K562 (cell line): ENCODE results near the gene ZNF346. TPM values are rescaled to one million over a fixed set of nuclear protein-coding genes. Genes with fewer than 3 reads are reported as not detected.
A peak's percentile ranks its signal among the peaks of the same experiment; 100 is the strongest.

Experiments used
- ATAC-seq: fragments of 200-7000 bp; cut with Tn5 transposase; 3 replicates; pipeline ENCODE4 v1.9.1; 2020; ENCODE audit warnings: moderate library complexity
- BruUV-seq: library from RNA; stranded (reverse); fragments of 400-500 nt; replicated peaks from 2 replicates; lab custom pipeline; 2021; lab: Mats Ljungman, UMichigan
- CTCF ChIA-PET: fragments of 300-600 bp; formaldehyde crosslinking; extraction: SDS; loops from one replicate; lab custom pipeline; 2021; ENCODE audit warnings: low intra/inter-chr PET ratio; lab: Yijun Ruan, JAX
- POLR2A ChIA-PET: fragments of 300-600, 350-650 bp; sonication (Branson Sonifier 250); formaldehyde crosslinking; extraction: SDS; loops from one replicate; lab custom pipeline; 2021; ENCODE audit warnings: antibody characterized with exemption, inconsistent platforms; lab: Yijun Ruan, JAX
- DNase-seq, 4 experiments: peaks; one replicate each; pipeline versions ENCODE4 v3.0.0 to v3.0.0-alpha.2; 2011 to 2018; ENCODE audit warnings: low spot score in 3 of 4, mixed read lengths in 3 of 4; ENCODE audit errors: extremely low read depth in 1 of 4
- FAIRE-seq: peaks from 2 replicates; lab custom pipeline; 2011; peaks lifted over from hg19 to GRCh38; lab: Jason Lieb, UNC
- H2AFZ ChIP-seq: 2 replicates; pipeline ENCODE4 v1.6.0; 2011; ENCODE audit warnings: low read depth, low read length, control low read depth, inconsistent platforms
- H3K27ac ChIP-seq: fragments of 200-600 bp; 3 replicates; pipeline ENCODE4 v1.8.0; 2011; ENCODE audit warnings: low read depth, mild to moderate bottlenecking, control low read depth, inconsistent platforms, low read length, moderate library complexity, mixed read lengths; ENCODE audit errors: extremely low read depth
- H3K27me3 ChIP-seq, 2 experiments: fragments of 300-600 bp in 1 of 2; 2 replicates in 1 of 2; 3 replicates in 1 of 2; pipeline versions ENCODE4 v1.6.0 to v1.8.0; 2011; ENCODE audit warnings: inconsistent platforms in 2 of 2, low read length in 2 of 2, mild to moderate bottlenecking in 1 of 2, mixed read lengths in 1 of 2, moderate library complexity in 1 of 2; ENCODE audit not compliant: control insufficient read depth in 2 of 2, insufficient read depth in 2 of 2
- H3K36me3 ChIP-seq: fragments of 300-600 bp; 3 replicates; pipeline ENCODE4 v1.8.0; 2011; ENCODE audit warnings: mild to moderate bottlenecking, low read length, inconsistent platforms; ENCODE audit not compliant: control insufficient read depth, insufficient read depth
- H3K4me1 ChIP-seq, 2 experiments: fragments of 200-600 bp in 1 of 2; replicated peaks in 1 of 2; 2 replicates in 1 of 2; 3 replicates in 1 of 2; pipeline versions ENCODE4 v1.5.1 to v1.8.0; 2011; ENCODE audit warnings: inconsistent platforms in 2 of 2, low read length in 2 of 2, mild to moderate bottlenecking in 1 of 2, mixed read lengths in 1 of 2, moderate library complexity in 1 of 2; ENCODE audit not compliant: control insufficient read depth in 2 of 2, insufficient read depth in 2 of 2
- H3K4me2 ChIP-seq: 2 replicates; pipeline ENCODE4 v1.6.1; 2011; ENCODE audit warnings: low read length, control low read depth, inconsistent platforms, mixed read lengths; ENCODE audit not compliant: insufficient read depth
- H3K4me3 ChIP-seq: fragments of 200-600 bp; sonication (generic), shearing (Covaris generic); 2 replicates; pipeline ENCODE4 v1.5.1; 2016; ENCODE audit warnings: control low read depth, inconsistent platforms
- H3K79me2 ChIP-seq: fragments of 200-600 bp; 3 replicates; pipeline ENCODE4 v1.8.0; 2011; ENCODE audit warnings: low read length, inconsistent platforms; ENCODE audit not compliant: control insufficient read depth, insufficient read depth
- H3K9ac ChIP-seq, 2 experiments: 2 replicates each; pipeline versions ENCODE4 v1.6.0 to v1.6.1; 2011; ENCODE audit warnings: low read depth in 2 of 2, low read length in 2 of 2, control low read depth in 1 of 2, inconsistent platforms in 1 of 2, mild to moderate bottlenecking in 1 of 2, mixed read lengths in 1 of 2; ENCODE audit not compliant: insufficient read depth in 1 of 2
- H3K9me1 ChIP-seq: one replicate; pipeline ENCODE4 v1.6.0; 2011; ENCODE audit warnings: inconsistent platforms, mild to moderate bottlenecking, low read length, moderate library complexity; ENCODE audit not compliant: control insufficient read depth, insufficient read depth
- H3K9me3 ChIP-seq: replicated peaks from 2 replicates; pipeline ENCODE4 v1.5.1; 2011; ENCODE audit warnings: low read depth, low read length, inconsistent platforms; ENCODE audit not compliant: control insufficient read depth, insufficient read depth
- H4K20me1 ChIP-seq: replicated peaks from 2 replicates; pipeline ENCODE4 v1.6.1; 2011; ENCODE audit warnings: low read length, inconsistent platforms, mixed read lengths; ENCODE audit not compliant: control insufficient read depth, insufficient read depth
- ADNP ChIP-seq: fragments of 200-800 bp; sonication (Bioruptor generic); IDR thresholded peaks from 2 replicates; pipeline ENCODE4 v1.6.1; 2016; ENCODE audit warnings: missing genetic modification characterization, missing compliant biosample characterization
- CBFA2T2 ChIP-seq: fragments of 450-650 bp; conservative IDR thresholded peaks from 2 replicates; pipeline ENCODE4 v1.6.1; 2017; ENCODE audit warnings: mild to moderate bottlenecking
- CBFA2T3 ChIP-seq: fragments of 450-650 bp; IDR thresholded peaks from 2 replicates; pipeline ENCODE4 v1.6.1; 2017
- DPF2 ChIP-seq: fragments of 450-650 bp; IDR thresholded peaks from 2 replicates; pipeline ENCODE4 v1.6.1; 2016
- ELF2 ChIP-seq: fragments of 250-450 bp; sonication (Bioruptor Pico); IDR thresholded peaks from 2 replicates; pipeline ENCODE4 v1.5.0; 2021; ENCODE audit warnings: mild to moderate bottlenecking
- HOMEZ ChIP-seq: fragments of 250-450 bp; sonication (Bioruptor Pico); IDR thresholded peaks from 2 replicates; pipeline ENCODE4 v1.4.0; 2020; ENCODE audit warnings: mild to moderate bottlenecking, moderate library complexity
- IFI16 ChIP-seq: fragments of 250-450 bp; sonication (Bioruptor Pico); IDR thresholded peaks from 2 replicates; pipeline ENCODE4 v2.1.2; 2022; ENCODE audit warnings: mild to moderate bottlenecking, inconsistent platforms
- MED1 ChIP-seq: sonication (generic); formaldehyde crosslinking; IDR thresholded peaks from 2 replicates; pipeline ENCODE4 v1.8.1; 2023; ENCODE audit warnings: missing genetic modification reagents, borderline replicate concordance
- MEIS2 ChIP-seq: fragments of 450-650 bp; IDR thresholded peaks from 2 replicates; pipeline ENCODE4 v1.6.1; 2014; ENCODE audit warnings: mild to moderate bottlenecking; ENCODE audit not compliant: partially characterized antibody
- TBL1XR1 ChIP-seq, 2 experiments: IDR thresholded peaks; 2 replicates each; pipeline ENCODE4 v1.6.1; 2012; ENCODE audit warnings: improper control_type of control experiment in 2 of 2, low read length in 2 of 2, mild to moderate bottlenecking in 1 of 2
- ZNF217 ChIP-seq: sonication (generic); formaldehyde crosslinking; IDR thresholded peaks from 2 replicates; pipeline ENCODE4 v1.8.0; 2022; ENCODE audit warnings: mild to moderate bottlenecking, missing genetic modification reagents
- ZNF274 ChIP-seq: IDR thresholded peaks from 2 replicates; pipeline ENCODE4 v1.6.1; 2011; ENCODE audit warnings: low read depth, mild to moderate bottlenecking, low read length, moderate library complexity, borderline replicate concordance
- whole genome bisulfite sequencing: fragments of 100-300 bp; shearing (Covaris generic); methylation state at CpG from one replicate; pipeline ENCODE4 v1.1.6; 2016; ENCODE audit warnings: low coverage, mixed read lengths; ENCODE audit not compliant: insufficient coverage; ENCODE audit errors: missing lambda C conversion rate; 5-methylcytosine and 5-hydroxymethylcytosine counted together
- in situ Hi-C: fragments of 300-500 bp; cut with MboI; formaldehyde crosslinking; loops from 4 replicates; pipeline ENCODE4 v1.15.0; 2018; ENCODE audit warnings: inconsistent platforms, mixed read lengths
- intact Hi-C: fragments of 100-400 bp; cut with micrococcal nuclease; formaldehyde crosslinking; loops from 2 replicates; pipeline ENCODE4 v1.14.2; 2022
- polyA plus RNA-seq, 8 experiments: library from polyadenylated mRNA; depleted of rRNA in 4 of 8; stranded (reverse) in 5 of 8; unstranded in 3 of 8; fragments of >200 nt; fragmentation: Nextera tagmentation in 2 of 8; fragmentation: Illumina TruSeq in 1 of 8; extraction: Ambion mirVana in 2 of 8; extraction: Trizol in 1 of 8; gene quantifications; 2 replicates each; pipeline versions ENCODE4 v1.2.1 to v1.2.3, GENCODE V29; 2011 to 2014; ENCODE audit warnings: inconsistent platforms in 1 of 8, missing spikeins in 1 of 8
- total RNA-seq, 7 experiments: library from RNA; depleted of rRNA in 6 of 7; stranded (reverse); fragments of >200 nt in 6 of 7; fragmentation: Illumina TruSeq in 2 of 7; extraction: Trizol in 2 of 7; gene quantifications; 2 replicates each; pipeline versions ENCODE4 v1.2.1 to v1.2.3, GENCODE V29; 2011 to 2021; ENCODE audit warnings: low replicate concordance in 1 of 7
- TF ChIP-seq, protein P1 (sequence below): fragments of 250-450 bp; sonication (Bioruptor Pico); IDR thresholded peaks from 2 replicates; pipeline ENCODE4 v1.5.0; 2020; ENCODE audit warnings: mild to moderate bottlenecking, borderline replicate concordance

ZNF346 gene
- total and polyA plus RNA-seq, 9 of the 15 experiments (the other 6 are each of a cell fraction or from before 2014, with no cell fraction given): 5.0 to 25.1 (median 20.1) TPM

- TF ChIP-seq HOMEZ (CRISPR knock-in tag) (no peak), ELF2 (no peak), ZNF274 (no peak)
- TF ChIP-seq, protein P1, sequence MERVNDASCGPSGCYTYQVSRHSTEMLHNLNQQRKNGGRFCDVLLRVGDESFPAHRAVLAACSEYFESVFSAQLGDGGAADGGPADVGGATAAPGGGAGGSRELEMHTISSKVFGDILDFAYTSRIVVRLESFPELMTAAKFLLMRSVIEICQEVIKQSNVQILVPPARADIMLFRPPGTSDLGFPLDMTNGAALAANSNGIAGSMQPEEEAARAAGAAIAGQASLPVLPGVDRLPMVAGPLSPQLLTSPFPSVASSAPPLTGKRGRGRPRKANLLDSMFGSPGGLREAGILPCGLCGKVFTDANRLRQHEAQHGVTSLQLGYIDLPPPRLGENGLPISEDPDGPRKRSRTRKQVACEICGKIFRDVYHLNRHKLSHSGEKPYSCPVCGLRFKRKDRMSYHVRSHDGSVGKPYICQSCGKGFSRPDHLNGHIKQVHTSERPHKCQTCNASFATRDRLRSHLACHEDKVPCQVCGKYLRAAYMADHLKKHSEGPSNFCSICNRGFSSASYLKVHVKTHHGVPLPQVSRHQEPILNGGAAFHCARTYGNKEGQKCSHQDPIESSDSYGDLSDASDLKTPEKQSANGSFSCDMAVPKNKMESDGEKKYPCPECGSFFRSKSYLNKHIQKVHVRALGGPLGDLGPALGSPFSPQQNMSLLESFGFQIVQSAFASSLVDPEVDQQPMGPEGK: no peak
- TF ChIP-seq, all 486 proteins: peak for 0
Measured at GRCh38 chr5:177081859-177082258, 59.4 kb downstream of the ZNF346 start (continued).

GRCh38 chr5:177083357-177083756 is 60.9 kb downstream of the ZNF346 start:
- CTCF ChIA-PET: no interaction called here
- ATAC-seq (no peak), DNase-seq (peak in 1 of 4 experiments; percentile 19)
- no peak overlapping the region for H2AFZ ChIP-seq
- TF ChIP-seq DPF2 (0 out of 2 replicates have a peak, but pooled peaks have one; percentile 17), CBFA2T2 (peak; percentile 29), MED1 (no peak), IFI16 (no peak), ADNP (tag) (peak; percentile 53; the same call in 1 of the 2 replicates), MEIS2 (peak; percentile 38), CBFA2T3 (peak; percentile 56), ZNF217 (CRISPR knock-in tag) (no peak), TBL1XR1 (IDR thresholded peaks at IDR 0.05; ENCODE audit: low read length in 2 of 2) (no peak)
- TF ChIP-seq, all 486 proteins: peak for 5
- BruUV-seq: no TSS peak
- Histone ChIP-seq H4K20me1 (no peaks in the 10 kb centered on the region), H3K9ac (peak overlapping the region in 1 of 2 experiments; percentile 47; a peak in 1 of 4 replicates), H3K79me2 (peaks cover 6% of the 10 kb centered on the region; the same call in 2 of the 3 replicates), H3K9me3 (no peaks in the 10 kb centered on the region), H3K4me3 (no peak overlapping the region), H3K4me1 (peaks cover 15 to 19% of the 10 kb centered on the region in 2 experiments; a peak in 4 of 5 replicates), H3K27ac (no peak overlapping the region), H3K27me3 (no peaks in the 10 kb centered on the region), H3K4me2 (no peak overlapping the region), H3K9me1 (no peaks in the 10 kb centered on the region), H3K36me3 (no peaks in the 10 kb centered on the region)
- POLR2A ChIA-PET: interaction anchor here (2.5 kb wide), 1 partner anchor 9 kb away, joined by 6 read pairs; no protein-coding TSS in a partner anchor
- no peak for FAIRE-seq
- intact Hi-C loops: no loop called here
- 1% methylated on average over 4 of the region's 4 CpGs for WGBS
- in situ Hi-C loops: no loop called here
